Neuronal stem cell (in vitro differentiated cells): ENCODE data around the gene TFAP2E.

Source experiments
- DNase-seq: peaks from one replicate; pipeline ENCODE4 v3.0.0-alpha.2; 2013; ENCODE audit warnings: low spot score
- H2AFZ ChIP-seq: one replicate; pipeline ENCODE4 v1.6.1; 2013; ENCODE audit warnings: mild to moderate bottlenecking, low read length, inconsistent platforms
- H2AK5ac ChIP-seq: 2 replicates; pipeline ENCODE4 v1.6.1; 2013; ENCODE audit warnings: low read depth, mild to moderate bottlenecking, inconsistent platforms, low read length, moderate library complexity, mixed read lengths
- H2BK120ac ChIP-seq: 2 replicates; pipeline ENCODE4 v1.6.1; 2013; ENCODE audit warnings: low read depth, mild to moderate bottlenecking, inconsistent platforms, low read length, moderate library complexity, mixed read lengths
- H2BK12ac ChIP-seq: one replicate; pipeline ENCODE4 v1.6.1; 2013; ENCODE audit warnings: low read length, inconsistent platforms
- H2BK15ac ChIP-seq: 2 replicates; pipeline ENCODE4 v1.6.1; 2013; ENCODE audit warnings: mild to moderate bottlenecking, low read length, inconsistent platforms, mixed read lengths
- H2BK5ac ChIP-seq: one replicate; pipeline ENCODE4 v1.6.1; 2013; ENCODE audit warnings: inconsistent platforms, mild to moderate bottlenecking, low read length, moderate library complexity
- H3K14ac ChIP-seq: one replicate; pipeline ENCODE4 v1.6.1; 2013; ENCODE audit warnings: low read length, inconsistent platforms
- H3K18ac ChIP-seq: 2 replicates; pipeline ENCODE4 v1.6.1; 2013; ENCODE audit warnings: low read length, inconsistent platforms
- H3K23ac ChIP-seq: 2 replicates; pipeline ENCODE4 v1.6.1; 2013; ENCODE audit warnings: low read depth, mild to moderate bottlenecking, mixed read lengths, low read length, inconsistent platforms; ENCODE audit not compliant: poor library complexity
- H3K27ac ChIP-seq: replicated peaks from 3 replicates; pipeline ENCODE4 v1.5.1; 2013; ENCODE audit warnings: low read length, inconsistent platforms
- H3K27me3 ChIP-seq, 3 experiments: 2 replicates each; pipeline ENCODE4 v1.6.1; 2013; ENCODE audit warnings: low read length in 3 of 3, mild to moderate bottlenecking in 2 of 3, inconsistent platforms in 1 of 3, low read depth in 1 of 3, mixed read lengths in 1 of 3, moderate library complexity in 1 of 3; ENCODE audit not compliant: control insufficient read depth in 3 of 3, insufficient read depth in 3 of 3
- H3K36me3 ChIP-seq, 2 donors: replicated peaks in 1 of 2; 2 replicates each; pipeline ENCODE4 v1.6.1; 2013; ENCODE audit warnings: low read length in 2 of 2; ENCODE audit not compliant: control insufficient read depth in 2 of 2, insufficient read depth in 2 of 2
- H3K4ac ChIP-seq: 2 replicates; pipeline ENCODE4 v1.6.1; 2013; ENCODE audit warnings: inconsistent platforms, mild to moderate bottlenecking, low read length, moderate library complexity
- H3K4me1 ChIP-seq, 2 donors: 1 replicate in 1 of 2; 2 replicates in 1 of 2; pipeline ENCODE4 v1.6.1; 2013; ENCODE audit warnings: low read length in 2 of 2, low read depth in 1 of 2; ENCODE audit not compliant: control insufficient read depth in 2 of 2, insufficient read depth in 1 of 2
- H3K4me2 ChIP-seq: one replicate; pipeline ENCODE4 v1.6.1; 2013; ENCODE audit warnings: mild to moderate bottlenecking, low read length, inconsistent platforms; ENCODE audit not compliant: insufficient read depth, poor library complexity, severe bottlenecking
- H3K4me3 ChIP-seq, 2 donors: 2 replicates each; pipeline ENCODE4 v1.5.1; 2013; ENCODE audit warnings: low read length in 2 of 2, mild to moderate bottlenecking in 2 of 2, inconsistent platforms in 1 of 2, moderate library complexity in 1 of 2
- H3K79me1 ChIP-seq: one replicate; pipeline ENCODE4 v1.6.1; 2013; ENCODE audit warnings: low read depth, mild to moderate bottlenecking, inconsistent platforms, low read length, moderate library complexity
- H3K9ac ChIP-seq: one replicate; pipeline ENCODE4 v1.6.1; 2013; ENCODE audit warnings: mild to moderate bottlenecking, low read depth, low read length, inconsistent platforms; ENCODE audit not compliant: poor library complexity
- H3K9me3 ChIP-seq, 2 donors: replicated peaks in 1 of 2; 2 replicates each; pipeline versions ENCODE3 to v1.6.1; 2013; ENCODE audit warnings: low read length in 2 of 2, mild to moderate bottlenecking in 2 of 2, inconsistent platforms in 1 of 2, low read depth in 1 of 2, mixed read lengths in 1 of 2, moderate library complexity in 1 of 2; ENCODE audit not compliant: control insufficient read depth in 2 of 2, insufficient read depth in 1 of 2
- H4K8ac ChIP-seq: one replicate; pipeline ENCODE4 v1.6.1; 2013; ENCODE audit warnings: low read depth, mild to moderate bottlenecking, inconsistent platforms, low read length, moderate library complexity
- H4K91ac ChIP-seq: one replicate; pipeline ENCODE4 v1.6.1; 2013; ENCODE audit warnings: low read length, low read depth, mild to moderate bottlenecking, inconsistent platforms; ENCODE audit not compliant: poor library complexity
- WGBS, 2 donors: extraction: QIAGEN DNeasy Blood & Tissue Kit; methylation state at CpG; one replicate each; pipeline ENCODE4 v1.1.7; 2013; ENCODE audit warnings: missing lambda C conversion rate in 2 of 2, mixed read lengths in 1 of 2; ENCODE audit not compliant: insufficient read length in 2 of 2, insufficient replicate concordance in 1 of 2; ENCODE audit errors: extremely low coverage in 2 of 2; 5-methylcytosine and 5-hydroxymethylcytosine counted together

TFAP2E gene

GRCh38 chr1:35642471-35642955 lies 69.4 kb downstream of the TFAP2E start:
- Histone ChIP-seq H2BK5ac (no peak overlapping the region), H3K9me3 (peaks cover 0 to 8% of the 10 kb centered on the region in 2 donors), H3K36me3 (peaks cover 0 to 21% of the 10 kb centered on the region in 2 donors), H2AK5ac (no peak overlapping the region), H3K18ac (no peak overlapping the region), H3K4me3 (peak overlapping the region in 1 of 2 donors; percentile 88), H3K79me1 (no peaks in the 10 kb centered on the region), H3K14ac (no peak overlapping the region), H3K4me1 (peaks cover 0 to 4% of the 10 kb centered on the region in 2 donors), H2BK12ac (no peak overlapping the region), H2BK120ac (no peak overlapping the region), H3K23ac (no peak overlapping the region), H2AFZ (peak overlapping the region; percentile 88), H3K9ac (no peak overlapping the region), H4K8ac (no peak overlapping the region), H3K4me2 (no peak overlapping the region), H3K27ac (no peak overlapping the region), H3K27me3 (peaks cover 0 to 20% (median 0%) of the 10 kb centered on the region in 3 experiments), H4K91ac (no peak overlapping the region), H2BK15ac (no peak overlapping the region), H3K4ac (no peak overlapping the region)
- DNase-seq, result no peak
- no CpG with 5 or more reads among the region's 14 CpGs for WGBS, 2 donors

GRCh38 chr1:35644204-35644603 lies 71.1 kb downstream of the TFAP2E start:
- Histone ChIP-seq H2BK120ac (no peak overlapping the region), H3K18ac (no peak overlapping the region), H3K27ac (no peak overlapping the region), H2AFZ (no peak overlapping the region), H2BK5ac (no peak overlapping the region), H2AK5ac (no peak overlapping the region), H3K23ac (no peak overlapping the region), H3K27me3 (peaks cover 0 to 22% (median 0%) of the 10 kb centered on the region in 3 experiments), H3K14ac (no peak overlapping the region), H3K36me3 (peaks cover 0 to 6% of the 10 kb centered on the region in 2 donors), H3K4me1 (peaks cover 0 to 4% of the 10 kb centered on the region in 2 donors), H3K9ac (no peak overlapping the region), H3K4me2 (no peak overlapping the region), H4K8ac (no peak overlapping the region), H3K4me3 (no peak overlapping the region), H2BK12ac (no peak overlapping the region), H4K91ac (no peak overlapping the region), H2BK15ac (no peak overlapping the region), H3K79me1 (no peaks in the 10 kb centered on the region), H3K9me3 (peaks cover 0 to 8% of the 10 kb centered on the region in 2 donors), H3K4ac (no peak overlapping the region)
- no peak for DNase-seq
- no CpG with 5 or more reads among the region's 2 CpGs for WGBS, 2 donors
